ENCODE measurements around the gene C20orf144.
"Not testable (repeated sequence)": the region's sequence is repeated elsewhere in the genome, so short reads cannot be mapped to it uniquely, and the experiment has no call there.

DNA sequence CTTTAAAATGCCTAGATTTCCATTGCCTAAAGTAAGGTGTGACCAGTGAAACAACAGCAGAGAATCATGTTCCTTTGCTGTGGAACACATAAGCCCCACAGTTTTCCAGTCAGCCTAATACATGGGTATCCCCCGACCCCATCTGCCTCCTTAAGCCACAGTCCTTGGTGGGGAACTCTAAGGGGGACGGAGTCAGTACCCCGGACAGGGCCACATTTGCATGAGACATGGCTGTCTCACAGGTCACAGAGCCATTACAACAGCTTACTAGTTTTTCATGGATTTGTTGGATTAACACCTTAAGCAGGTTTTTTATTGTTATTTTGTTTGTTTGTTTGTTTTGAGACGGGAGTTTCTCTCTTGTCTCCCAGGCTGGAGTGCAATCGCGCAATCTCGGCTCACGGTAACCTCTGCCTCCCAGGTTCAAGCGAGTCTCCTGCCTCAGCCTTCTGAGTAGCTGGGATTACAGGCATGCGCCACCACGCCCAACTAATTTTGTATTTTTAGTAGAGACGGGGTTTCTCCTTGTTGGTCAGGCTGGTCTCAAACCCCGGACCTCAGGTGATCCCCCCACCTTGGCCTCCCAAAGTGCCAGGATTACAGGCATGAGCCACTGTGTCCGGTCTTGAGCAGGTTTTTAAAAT lies 15.0 kb upstream of the C20orf144 start:
- TF ChIP-seq, protein P1, sequence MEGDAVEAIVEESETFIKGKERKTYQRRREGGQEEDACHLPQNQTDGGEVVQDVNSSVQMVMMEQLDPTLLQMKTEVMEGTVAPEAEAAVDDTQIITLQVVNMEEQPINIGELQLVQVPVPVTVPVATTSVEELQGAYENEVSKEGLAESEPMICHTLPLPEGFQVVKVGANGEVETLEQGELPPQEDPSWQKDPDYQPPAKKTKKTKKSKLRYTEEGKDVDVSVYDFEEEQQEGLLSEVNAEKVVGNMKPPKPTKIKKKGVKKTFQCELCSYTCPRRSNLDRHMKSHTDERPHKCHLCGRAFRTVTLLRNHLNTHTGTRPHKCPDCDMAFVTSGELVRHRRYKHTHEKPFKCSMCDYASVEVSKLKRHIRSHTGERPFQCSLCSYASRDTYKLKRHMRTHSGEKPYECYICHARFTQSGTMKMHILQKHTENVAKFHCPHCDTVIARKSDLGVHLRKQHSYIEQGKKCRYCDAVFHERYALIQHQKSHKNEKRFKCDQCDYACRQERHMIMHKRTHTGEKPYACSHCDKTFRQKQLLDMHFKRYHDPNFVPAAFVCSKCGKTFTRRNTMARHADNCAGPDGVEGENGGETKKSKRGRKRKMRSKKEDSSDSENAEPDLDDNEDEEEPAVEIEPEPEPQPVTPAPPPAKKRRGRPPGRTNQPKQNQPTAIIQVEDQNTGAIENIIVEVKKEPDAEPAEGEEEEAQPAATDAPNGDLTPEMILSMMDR (IDR thresholded peaks at IDR 0.05; ENCODE audit: low read length): not testable (repeated sequence)
- TF ChIP-seq EZH2phosphoT487 (IDR thresholded peaks at IDR 0.05; ENCODE audit: low read length): not testable (repeated sequence)
